IMR-90 (cell line): ENCODE results near the gene ITPR2. TPM values are rescaled to one million over a fixed set of nuclear protein-coding genes. Genes with fewer than 3 reads are reported as not detected.

Experiments used
- ATAC-seq: fragments of 200-7000 bp; cut with Tn5 transposase; 2 replicates; pipeline ENCODE4 v1.9.1; 2020; ENCODE audit warnings: low read depth, mild to moderate bottlenecking, moderate library complexity
- BruUV-seq: library from RNA; stranded (reverse); fragments of 400-500 nt; replicated peaks from 2 replicates; lab custom pipeline; 2021; lab: Mats Ljungman, UMichigan
- CTCF ChIA-PET: fragments of 300-600 bp; formaldehyde crosslinking; extraction: SDS; loops from one replicate; lab custom pipeline; 2021; ENCODE audit warnings: antibody characterized with exemption; lab: Yijun Ruan, JAX
- POLR2A ChIA-PET: fragments of 300-600 bp; sonication (Branson Sonifier 250); formaldehyde crosslinking; loops from one replicate; lab custom pipeline; 2022; ENCODE audit warnings: antibody characterized with exemption; ENCODE audit not compliant: unreplicated experiment; lab: Charles Lee
- DNase-seq: peaks from one replicate; pipeline ENCODE4 v3.0.0; 2013
- H2AFZ ChIP-seq: replicated peaks from 2 replicates; pipeline ENCODE3; 2013; ENCODE audit warnings: low read length, mild to moderate bottlenecking; ENCODE audit not compliant: poor library complexity
- H2AK5ac ChIP-seq: 2 replicates; pipeline ENCODE4 v1.6.1; 2013; ENCODE audit warnings: low read depth, low read length, inconsistent platforms
- H2AK9ac ChIP-seq: replicated peaks from 2 replicates; pipeline ENCODE3; 2013; ENCODE audit warnings: mild to moderate bottlenecking, low read depth, low read length, moderate library complexity; ENCODE audit not compliant: poor library complexity
- H2BK120ac ChIP-seq: 2 replicates; pipeline ENCODE4 v1.6.1; 2013; ENCODE audit warnings: low read depth, low read length, inconsistent platforms
- H2BK15ac ChIP-seq: 3 replicates; pipeline ENCODE4 v1.6.1; 2013; ENCODE audit warnings: low read depth, low read length, inconsistent platforms
- H2BK20ac ChIP-seq: 2 replicates; pipeline ENCODE4 v1.6.1; 2013; ENCODE audit warnings: low read depth, mild to moderate bottlenecking, inconsistent platforms, low read length, moderate library complexity
- H2BK5ac ChIP-seq: 2 replicates; pipeline ENCODE4 v1.6.1; 2013; ENCODE audit warnings: mild to moderate bottlenecking, low read depth, low read length, inconsistent platforms; ENCODE audit not compliant: poor library complexity, severe bottlenecking
- H3K14ac ChIP-seq: replicated peaks from 2 replicates; pipeline ENCODE4 v1.6.1; 2013; ENCODE audit warnings: low read depth, low read length, inconsistent platforms
- H3K18ac ChIP-seq: 2 replicates; pipeline ENCODE4 v1.6.1; 2013; ENCODE audit warnings: low read depth, low read length, control low read depth
- H3K23ac ChIP-seq: 2 replicates; pipeline ENCODE4 v1.6.1; 2013; ENCODE audit warnings: low read depth, low read length, inconsistent platforms
- H3K27ac ChIP-seq: 2 replicates; pipeline ENCODE4 v1.5.1; 2013; ENCODE audit warnings: mild to moderate bottlenecking, control low read depth, low read length; ENCODE audit not compliant: insufficient read depth
- H3K27me3 ChIP-seq: 2 replicates; pipeline ENCODE4 v1.6.1; 2013; ENCODE audit warnings: low read length; ENCODE audit not compliant: control insufficient read depth, insufficient read depth
- H3K36me3 ChIP-seq: 2 replicates; pipeline ENCODE4 v1.6.1; 2013; ENCODE audit warnings: low read length, mixed read lengths; ENCODE audit not compliant: control insufficient read depth, insufficient read depth
- H3K4ac ChIP-seq: 2 replicates; pipeline ENCODE4 v1.6.1; 2013; ENCODE audit warnings: low read depth, low read length, inconsistent platforms
- H3K4me1 ChIP-seq: 2 replicates; pipeline ENCODE4 v1.6.1; 2013; ENCODE audit warnings: low read length, mixed read lengths; ENCODE audit not compliant: control insufficient read depth, insufficient read depth
- H3K4me2 ChIP-seq: 2 replicates; pipeline ENCODE4 v1.6.1; 2013; ENCODE audit warnings: low read depth, mild to moderate bottlenecking, control low read depth, low read length, moderate library complexity
- H3K4me3 ChIP-seq: 2 replicates; pipeline ENCODE4 v1.5.1; 2013; ENCODE audit warnings: low read depth, mild to moderate bottlenecking, control low read depth, low read length, moderate library complexity; ENCODE audit not compliant: insufficient read depth
- H3K56ac ChIP-seq: 2 replicates; pipeline ENCODE4 v1.6.1; 2013; ENCODE audit warnings: low read length, inconsistent platforms; ENCODE audit not compliant: insufficient read depth; ENCODE audit errors: extremely low read depth
- H3K79me1 ChIP-seq, 2 experiments: 2 replicates each; pipeline ENCODE4 v1.6.1; 2013; ENCODE audit warnings: low read length in 2 of 2, inconsistent platforms in 1 of 2, low read depth in 1 of 2
- H3K9ac ChIP-seq: 2 replicates; pipeline ENCODE4 v1.6.1; 2013; ENCODE audit warnings: low read depth, low read length, control low read depth
- H3K9me1 ChIP-seq: 2 replicates; pipeline ENCODE4 v1.6.1; 2013; ENCODE audit warnings: low read length, inconsistent platforms; ENCODE audit not compliant: insufficient read depth
- H3K9me3 ChIP-seq: 2 replicates; pipeline ENCODE4 v1.6.1; 2013; ENCODE audit warnings: low read length; ENCODE audit not compliant: control insufficient read depth, insufficient read depth
- H4K20me1 ChIP-seq: 2 replicates; pipeline ENCODE4 v1.6.1; 2013; ENCODE audit warnings: low read length, inconsistent platforms; ENCODE audit not compliant: insufficient read depth
- H4K5ac ChIP-seq: 2 replicates; pipeline ENCODE4 v1.6.1; 2013; ENCODE audit warnings: mild to moderate bottlenecking, low read depth, low read length, control low read depth
- H4K8ac ChIP-seq, 2 experiments: 2 replicates each; pipeline ENCODE4 v1.6.1; 2013; ENCODE audit warnings: low read depth in 2 of 2, low read length in 2 of 2, control low read depth in 1 of 2, inconsistent platforms in 1 of 2
- H4K91ac ChIP-seq: 2 replicates; pipeline ENCODE4 v1.6.1; 2013; ENCODE audit warnings: low read depth, low read length, inconsistent platforms; ENCODE audit not compliant: insufficient read depth
- BHLHE40 ChIP-seq: fragments of 150-350 bp; IDR thresholded peaks from 2 replicates; pipeline ENCODE4 v1.6.1; 2016; ENCODE audit warnings: mild to moderate bottlenecking, low read depth, low read length
- CEBPB ChIP-seq: IDR thresholded peaks from 2 replicates; pipeline ENCODE4 v1.6.1; 2012; ENCODE audit warnings: low read depth, low read length, improper control_type of control experiment
- CHD1 ChIP-seq: IDR thresholded peaks from 2 replicates; pipeline ENCODE4 v1.6.1; 2012; ENCODE audit warnings: low read depth, low read length, improper control_type of control experiment
- FOS ChIP-seq: fragments of 150-350 bp; IDR thresholded peaks from 2 replicates; pipeline ENCODE4 v1.6.1; 2016; ENCODE audit warnings: low read depth, low read length
- MAFK ChIP-seq: IDR thresholded peaks from 2 replicates; pipeline ENCODE4 v1.6.1; 2012; ENCODE audit warnings: low read depth, low read length, improper control_type of control experiment
- MAZ ChIP-seq: IDR thresholded peaks from 2 replicates; pipeline ENCODE4 v1.6.1; 2012; ENCODE audit warnings: low read depth, mild to moderate bottlenecking, low read length, improper control_type of control experiment, moderate library complexity, borderline replicate concordance
- MXI1 ChIP-seq: IDR thresholded peaks from 2 replicates; pipeline ENCODE4 v1.6.1; 2012; ENCODE audit warnings: low read depth, mild to moderate bottlenecking, low read length, moderate library complexity, borderline replicate concordance
- POLR2A ChIP-seq: IDR thresholded peaks from 2 replicates; pipeline ENCODE4 v1.6.1; 2012; ENCODE audit warnings: mild to moderate bottlenecking, low read depth, low read length
- RAD21 ChIP-seq: IDR thresholded peaks from 2 replicates; pipeline ENCODE4 v1.6.1; 2012; ENCODE audit warnings: low read length, improper control_type of control experiment
- RCOR1 ChIP-seq: IDR thresholded peaks from 2 replicates; pipeline ENCODE4 v1.6.1; 2012; ENCODE audit warnings: mild to moderate bottlenecking, low read length, improper control_type of control experiment; ENCODE audit not compliant: insufficient replicate concordance
- SMC3 ChIP-seq: fragments of 150-350 bp; IDR thresholded peaks from 2 replicates; pipeline ENCODE4 v1.6.1; 2016; ENCODE audit warnings: low read depth, mild to moderate bottlenecking, antibody characterized with exemption, low read length, moderate library complexity
- WGBS, 2 experiments: methylation state at CpG; one replicate each; pipeline versions ENCODE4 v1.1.5 to v1.1.7; 2013; ENCODE audit warnings: missing lambda C conversion rate in 2 of 2; ENCODE audit not compliant: insufficient read length in 1 of 2; ENCODE audit errors: extremely low coverage in 2 of 2; 5-methylcytosine and 5-hydroxymethylcytosine counted together
- dilution Hi-C: fragments of 300-500 bp; cut with HindIII; formaldehyde crosslinking; loops from one replicate; pipeline ENCODE4 v1.14.3; 2018; ENCODE audit warnings: low sequenced_read_pairs; ENCODE audit not compliant: unreplicated experiment
- in situ Hi-C: fragments of 300-500 bp; cut with MboI; formaldehyde crosslinking; loops from 3 replicates; pipeline ENCODE4 v1.14.3; 2019; ENCODE audit warnings: low sequenced_read_pairs, inconsistent platforms, mixed read lengths
- intact Hi-C: fragments of 100-400 bp; cut with micrococcal nuclease; formaldehyde crosslinking; loops from 2 replicates; pipeline ENCODE4 v1.10.0; 2022
- polyA plus RNA-seq, 3 experiments: library from polyadenylated mRNA; depleted of rRNA; stranded (reverse); fragments of >200 nt; gene quantifications; 2 replicates each; pipeline ENCODE4 v1.2.3, GENCODE V29; 2012; ENCODE audit warnings: low replicate concordance in 1 of 3
- total RNA-seq: library from RNA; depleted of rRNA; stranded (reverse); fragments of >200 nt; gene quantifications from 2 replicates; pipeline ENCODE4 v1.2.3, GENCODE V29; 2012
- TF ChIP-seq, protein P1 (sequence below): fragments of 150-350 bp; IDR thresholded peaks from 2 replicates; pipeline ENCODE4 v1.6.1; 2016; ENCODE audit warnings: low read depth, mild to moderate bottlenecking, low read length, moderate library complexity, borderline replicate concordance

Gene ITPR2
- total and polyA plus RNA-seq, 2 of the 4 experiments (the other 2 are of a cell fraction), result 1.2 to 9.0 TPM

DNA sequence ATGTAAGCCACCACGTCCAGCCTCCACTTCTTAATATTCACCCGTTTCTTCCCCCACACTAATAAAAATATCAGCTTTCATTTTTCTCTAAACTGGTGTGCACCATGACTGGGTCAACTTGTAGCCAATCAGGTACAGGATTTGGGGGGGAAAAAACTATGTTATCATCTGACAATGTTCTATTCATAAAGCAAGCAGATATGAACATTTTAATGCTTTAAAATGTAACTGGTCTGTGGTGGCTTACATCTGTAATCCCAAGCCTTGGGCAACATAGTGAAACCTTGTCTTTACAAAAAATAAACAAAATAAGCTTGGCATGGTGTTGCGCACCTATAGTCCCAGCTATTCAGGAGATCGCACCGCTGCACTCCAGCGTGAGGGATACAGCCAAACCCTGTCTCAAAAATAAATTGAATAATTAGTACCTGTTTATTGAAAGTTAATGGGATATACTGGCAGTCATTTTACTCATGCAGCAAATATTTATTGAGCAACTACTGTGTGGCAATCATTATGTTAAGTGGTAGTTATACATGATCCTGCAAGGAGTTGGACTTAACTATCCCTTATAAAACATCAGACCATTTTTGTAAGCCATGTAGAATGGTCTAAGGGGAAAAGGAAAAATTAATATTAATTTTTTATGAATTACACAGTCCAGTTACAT lies 15.3 kb upstream of the ITPR2 start:
- Histone ChIP-seq H3K9me3 (no peaks in the 10 kb centered on the region), H4K20me1 (no peaks in the 10 kb centered on the region), H3K18ac (0 out of 2 replicates have a peak overlapping the region, but pooled peaks have one; percentile 38), H2BK120ac (0 out of 2 replicates have a peak overlapping the region, but pooled peaks have one; percentile 23), H3K4me1 (peaks cover 16% of the 10 kb centered on the region), H3K79me1 (no peaks in the 10 kb centered on the region), H3K9me1 (0 out of 2 replicates have a peak, but pooled peaks cover under 1% of the 10 kb centered on the region), H3K27ac (no peak overlapping the region), H2BK20ac (peak overlapping the region; percentile 16; the same call in 1 of the 2 replicates), H3K27me3 (no peaks in the 10 kb centered on the region), H3K56ac (no peak overlapping the region), H2BK15ac (no peak overlapping the region), H2AK9ac (no peak overlapping the region), H4K91ac (no peak overlapping the region; the same call in 1 of the 2 replicates), H3K9ac (no peak overlapping the region), H2AFZ (no peak overlapping the region), H4K8ac (no peak overlapping the region), H3K23ac (no peak overlapping the region), H3K14ac (no peak overlapping the region), H2BK5ac (no peak overlapping the region), H3K4ac (no peak overlapping the region), H3K4me2 (peak overlapping the region; percentile 34; the same call in 1 of the 2 replicates), H4K5ac (no peak overlapping the region), H3K36me3 (no peaks in the 10 kb centered on the region), H3K4me3 (no peak overlapping the region), H2AK5ac (0 out of 2 replicates have a peak overlapping the region, but pooled peaks have one; percentile 35)
- no TSS peak for BruUV-seq
- CTCF ChIA-PET, result no interaction called here
- 100% methylated on average over 1 of the region's 6 CpGs; no CpG with 5 or more reads in 1 of the 2 experiments for WGBS, 2 experiments
- peak; percentile 63 for DNase-seq
- in situ Hi-C loops (no loop called here), intact Hi-C loops (no loop called here), dilution Hi-C loops (no loop called here)
- no peak for TF ChIP-seq MXI1
- no peak for TF ChIP-seq RAD21
- no peak for TF ChIP-seq CHD1
- TF ChIP-seq RCOR1, result no peak
- no peak for TF ChIP-seq MAZ
- no peak for TF ChIP-seq POLR2A
- peak; percentile 96 for TF ChIP-seq CEBPB
- no peak for TF ChIP-seq BHLHE40
- peak; percentile 24; the same call in 1 of the 2 replicates for TF ChIP-seq FOS
- TF ChIP-seq, protein P1, sequence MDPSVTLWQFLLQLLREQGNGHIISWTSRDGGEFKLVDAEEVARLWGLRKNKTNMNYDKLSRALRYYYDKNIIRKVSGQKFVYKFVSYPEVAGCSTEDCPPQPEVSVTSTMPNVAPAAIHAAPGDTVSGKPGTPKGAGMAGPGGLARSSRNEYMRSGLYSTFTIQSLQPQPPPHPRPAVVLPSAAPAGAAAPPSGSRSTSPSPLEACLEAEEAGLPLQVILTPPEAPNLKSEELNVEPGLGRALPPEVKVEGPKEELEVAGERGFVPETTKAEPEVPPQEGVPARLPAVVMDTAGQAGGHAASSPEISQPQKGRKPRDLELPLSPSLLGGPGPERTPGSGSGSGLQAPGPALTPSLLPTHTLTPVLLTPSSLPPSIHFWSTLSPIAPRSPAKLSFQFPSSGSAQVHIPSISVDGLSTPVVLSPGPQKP, result no peak
- TF ChIP-seq SMC3, result no peak
- TF ChIP-seq MAFK, result no peak
- ATAC-seq, result peak; percentile 55
- POLR2A ChIA-PET, result no interaction called here
